Stimulated activated effector memory CD8-positive, alpha-beta T cell treated with anti-CD3 and anti-CD28 coated beads, Interleukin-12 subunit alpha, Interleukin-12 subunit beta, amount 100 ng/mL, for 72 hours (primary cell): ENCODE results near the gene MLH1.

Experiments
- ATAC-seq: fragments of 150-1000 bp; cut with Tn5 transposase; 2 replicates; pipeline ENCODE4 v1.10.0; 2021
- DNase-seq, 2 donors: peaks; one replicate each; pipeline ENCODE4 v3.0.0; 2021 to 2022; ENCODE audit warnings: low spot score in 2 of 2
- H3K27ac Mint-ChIP-seq: one replicate; pipeline ENCODE4 v1.8.0; 2022; ENCODE audit warnings: mild to moderate bottlenecking, mixed read lengths
- H3K36me3 Mint-ChIP-seq: one replicate; pipeline ENCODE4 v1.8.0; 2022; ENCODE audit warnings: mild to moderate bottlenecking, mixed read lengths
- H3K4me1 Mint-ChIP-seq: one replicate; pipeline ENCODE4 v1.8.0; 2022; ENCODE audit warnings: mixed read lengths
- H3K4me3 Mint-ChIP-seq: one replicate; pipeline ENCODE4 v1.8.0; 2022; ENCODE audit warnings: mild to moderate bottlenecking, mixed read lengths
- H3K9me3 Mint-ChIP-seq: one replicate; pipeline ENCODE4 v1.8.0; 2022; ENCODE audit warnings: mixed read lengths

Gene MLH1

DNA sequence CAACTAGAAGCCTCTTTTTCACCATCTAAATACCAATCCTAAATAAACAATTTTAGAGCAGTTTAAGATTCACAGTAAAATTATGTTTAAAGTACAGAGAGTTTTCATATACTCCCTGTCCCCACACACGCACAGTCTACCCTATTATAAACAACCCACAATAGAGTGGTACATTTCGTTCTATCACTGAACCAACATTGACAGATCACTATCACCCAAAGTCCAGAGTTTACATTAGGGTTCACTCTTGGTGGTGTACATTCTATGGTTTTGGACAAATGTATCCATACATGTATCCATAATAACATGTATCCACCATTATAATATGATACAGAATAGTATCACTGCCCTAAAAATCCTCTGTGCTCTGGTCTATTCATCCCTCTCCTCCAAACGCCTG, 89.0 kb downstream of the MLH1 start:
- Mint-ChIP-seq H3K36me3 (peaks cover 60% of the 10 kb centered on the region), H3K27ac (no peak overlapping the region), H3K4me1 (no peaks in the 10 kb centered on the region), H3K9me3 (no peaks in the 10 kb centered on the region), H3K4me3 (no peak overlapping the region)
- no peak for DNase-seq
- ATAC-seq, result no peak

DNA sequence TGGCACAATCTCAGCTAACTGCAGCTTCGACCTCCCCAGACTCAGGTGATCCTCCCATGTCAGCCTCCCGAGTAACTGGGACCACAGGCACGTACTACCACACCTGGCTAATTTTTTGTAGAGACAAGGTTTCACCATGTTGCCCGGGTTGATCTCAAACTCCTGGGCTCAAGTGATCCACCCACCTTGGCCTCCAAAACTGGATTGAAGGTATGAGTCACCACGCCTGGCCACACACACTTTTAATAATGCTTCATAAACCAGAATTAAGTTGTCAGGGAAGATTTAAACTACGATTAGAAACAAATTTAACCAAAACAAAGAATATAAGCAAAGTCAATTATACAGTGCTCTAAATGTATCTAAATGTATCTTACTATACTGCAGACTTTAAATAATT, 93.6 kb downstream of the MLH1 start:
- no peak overlapping the region for H3K4me3 Mint-ChIP-seq
- no peaks in the 10 kb centered on the region for H3K9me3 Mint-ChIP-seq
- no peak for ATAC-seq
- DNase-seq, result no peak
- peaks cover 48% of the 10 kb centered on the region for H3K36me3 Mint-ChIP-seq
- H3K27ac Mint-ChIP-seq, result no peak overlapping the region
- no peaks in the 10 kb centered on the region for H3K4me1 Mint-ChIP-seq

- Mint-ChIP-seq H3K4me1 (no peaks in the 10 kb centered on the region), H3K36me3 (peaks cover 41% of the 10 kb centered on the region), H3K27ac (no peak overlapping the region), H3K4me3 (no peak overlapping the region), H3K9me3 (no peaks in the 10 kb centered on the region)
- ATAC-seq (no peak), DNase-seq (no peak)
Observed at GRCh38 chr3:37087870-37088269, 94.6 kb downstream of the MLH1 start.

DNA sequence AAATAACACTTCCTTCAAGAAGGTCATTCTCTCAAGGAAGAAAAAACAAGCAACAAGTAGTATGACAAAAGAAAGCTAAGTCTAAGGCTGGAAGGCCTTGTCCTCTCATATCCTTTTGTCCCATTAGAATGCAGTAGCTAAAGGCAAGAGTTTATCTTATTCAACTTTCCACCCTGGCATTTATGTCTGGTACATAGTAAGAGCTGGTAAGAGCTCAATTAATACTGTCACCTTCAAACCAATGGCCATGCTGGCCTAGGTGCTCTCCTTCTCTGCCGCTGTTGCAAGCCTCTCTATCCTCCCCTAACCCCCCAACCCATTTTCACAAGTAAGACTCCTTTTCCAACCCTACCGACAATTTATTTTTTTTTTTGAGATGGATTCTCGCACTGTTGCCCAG, 99.2 kb downstream of the MLH1 start:
- Mint-ChIP-seq H3K4me1 (no peaks in the 10 kb centered on the region), H3K36me3 (peaks cover 31% of the 10 kb centered on the region), H3K9me3 (no peaks in the 10 kb centered on the region), H3K4me3 (no peak overlapping the region), H3K27ac (peak overlapping the region; percentile 2)
- ATAC-seq, result no peak
- no peak for DNase-seq

DNA sequence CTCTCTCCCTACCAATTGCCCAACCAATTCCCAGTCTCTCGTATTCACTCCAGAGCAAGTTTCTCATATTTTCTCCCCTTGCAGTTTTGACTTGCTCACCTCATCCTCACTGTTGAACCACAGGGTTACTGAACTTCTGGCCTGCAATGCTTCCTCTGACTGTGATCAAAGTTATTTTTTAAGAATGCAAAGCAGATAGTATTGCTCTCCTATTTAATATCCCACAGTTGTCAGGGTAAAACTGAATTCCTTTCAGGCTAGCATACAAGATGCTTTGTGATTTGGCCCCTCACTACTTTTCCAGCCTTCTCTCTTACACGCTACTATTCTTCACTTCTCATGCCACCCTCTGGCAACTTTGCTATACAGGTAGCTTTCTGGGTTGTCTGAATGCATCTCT, 100.2 kb downstream of the MLH1 start:
- Mint-ChIP-seq H3K4me1 (no peaks in the 10 kb centered on the region), H3K4me3 (no peak overlapping the region), H3K9me3 (no peaks in the 10 kb centered on the region), H3K27ac (peak overlapping the region; percentile 2), H3K36me3 (peaks cover 28% of the 10 kb centered on the region)
- ATAC-seq (no peak), DNase-seq (no peak)

DNA sequence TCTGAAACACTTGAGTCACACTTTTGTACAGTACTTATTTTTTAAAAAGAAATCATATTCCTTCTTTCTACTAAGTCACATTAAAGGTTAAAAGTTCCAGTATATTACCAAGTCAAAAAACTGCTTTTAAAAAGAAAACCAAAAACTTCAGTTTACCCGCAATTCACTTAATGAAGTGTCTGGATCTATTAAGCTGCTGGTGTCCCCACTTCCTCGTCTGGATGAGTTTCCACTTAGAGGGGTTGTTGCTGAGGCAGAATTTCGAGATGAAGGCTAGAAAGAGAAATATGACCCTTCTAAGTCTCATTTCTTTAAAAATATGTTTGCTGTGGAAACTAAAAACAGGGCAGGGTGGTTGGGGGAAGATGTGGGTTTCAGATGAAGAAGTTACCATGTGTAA, 101.3 kb downstream of the MLH1 start:
- Mint-ChIP-seq H3K27ac (no peak overlapping the region), H3K36me3 (peaks cover 23% of the 10 kb centered on the region), H3K4me3 (no peak overlapping the region), H3K9me3 (no peaks in the 10 kb centered on the region), H3K4me1 (no peaks in the 10 kb centered on the region)
- no peak for DNase-seq
- ATAC-seq, result no peak

DNA sequence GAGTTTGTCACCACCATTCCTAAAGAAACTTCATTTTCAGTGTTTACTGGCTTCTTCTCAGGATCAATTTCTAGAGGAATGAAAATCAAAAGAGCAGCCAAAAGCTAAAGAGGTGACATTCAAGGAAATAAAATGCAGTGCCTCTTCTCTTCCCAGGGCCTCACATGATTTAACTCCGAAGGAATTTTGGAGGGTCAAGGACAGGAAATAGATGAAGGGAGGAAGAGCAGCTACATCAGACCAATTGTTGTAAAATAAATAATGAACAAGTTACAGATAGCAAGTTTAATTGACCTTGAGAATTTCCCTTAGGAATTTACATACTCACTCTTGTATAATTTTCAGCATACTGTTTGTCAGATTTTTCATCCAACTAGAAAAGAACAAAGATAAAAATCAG, 103.0 kb downstream of the MLH1 start:
- ATAC-seq (no peak), DNase-seq (no peak)
- Mint-ChIP-seq H3K4me1 (no peaks in the 10 kb centered on the region), H3K4me3 (no peak overlapping the region), H3K36me3 (peaks cover 21% of the 10 kb centered on the region), H3K9me3 (no peaks in the 10 kb centered on the region), H3K27ac (no peak overlapping the region)

DNA sequence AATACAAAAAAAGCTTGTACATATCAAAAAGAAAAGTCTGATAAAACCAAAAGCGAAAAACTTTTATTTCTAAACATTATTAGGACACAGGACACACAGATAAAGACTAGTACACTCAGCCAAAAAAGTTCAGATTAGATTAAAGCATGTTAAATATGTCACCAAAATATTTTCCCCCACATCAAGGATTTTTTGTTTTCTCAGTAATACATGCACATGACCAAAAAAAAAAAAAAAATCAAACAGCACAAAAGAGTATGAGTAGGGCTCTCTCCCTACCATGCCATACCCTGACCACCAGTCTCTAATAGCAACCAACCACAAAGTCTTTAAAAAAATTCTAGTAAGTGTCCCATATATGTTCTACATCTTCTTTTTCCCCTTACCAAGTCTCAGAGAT, 103.7 kb downstream of the MLH1 start:
- H3K27ac Mint-ChIP-seq, result peak overlapping the region; percentile 3
- no peak for ATAC-seq
- no peak overlapping the region for H3K4me3 Mint-ChIP-seq
- H3K36me3 Mint-ChIP-seq, result peaks cover 24% of the 10 kb centered on the region
- no peaks in the 10 kb centered on the region for H3K4me1 Mint-ChIP-seq
- H3K9me3 Mint-ChIP-seq, result no peaks in the 10 kb centered on the region
- no peak for DNase-seq

GRCh38 chr3:37097776-37098175, 104.5 kb downstream of the MLH1 start:
- Mint-ChIP-seq H3K4me3 (no peak overlapping the region), H3K27ac (peak overlapping the region; percentile 3), H3K36me3 (peaks cover 28% of the 10 kb centered on the region), H3K4me1 (no peaks in the 10 kb centered on the region), H3K9me3 (no peaks in the 10 kb centered on the region)
- no peak for DNase-seq
- ATAC-seq, result no peak

DNA sequence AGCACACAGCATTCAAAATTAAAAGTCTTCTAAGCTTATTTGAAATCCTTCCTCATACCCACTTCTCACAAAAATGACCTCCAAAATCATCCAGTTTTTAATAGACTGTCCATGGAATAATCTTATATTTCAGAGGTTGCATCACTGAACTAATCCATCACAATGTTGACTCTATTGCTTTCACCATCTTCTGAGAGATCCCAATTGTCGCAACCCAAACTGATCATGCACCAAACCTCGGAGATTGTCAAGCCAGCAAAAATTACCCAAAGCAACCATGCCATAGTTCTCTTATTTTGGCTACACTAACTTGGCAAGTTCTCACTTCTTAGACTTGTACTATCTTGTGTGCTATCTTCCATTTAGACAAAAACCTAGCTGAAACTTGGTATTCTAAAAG, 105.6 kb downstream of the MLH1 start:
- Mint-ChIP-seq H3K27ac (no peak overlapping the region), H3K4me1 (no peaks in the 10 kb centered on the region), H3K9me3 (no peaks in the 10 kb centered on the region), H3K4me3 (no peak overlapping the region), H3K36me3 (peaks cover 21% of the 10 kb centered on the region)
- DNase-seq, result no peak
- ATAC-seq, result no peak

GRCh38 chr3:37099469-37099868, 106.2 kb downstream of the MLH1 start:
- no peaks in the 10 kb centered on the region for H3K9me3 Mint-ChIP-seq
- no peak overlapping the region for H3K27ac Mint-ChIP-seq
- ATAC-seq (no peak), DNase-seq (no peak)
- H3K36me3 Mint-ChIP-seq, result peaks cover 19% of the 10 kb centered on the region
- H3K4me1 Mint-ChIP-seq, result no peaks in the 10 kb centered on the region
- no peak overlapping the region for H3K4me3 Mint-ChIP-seq

DNA sequence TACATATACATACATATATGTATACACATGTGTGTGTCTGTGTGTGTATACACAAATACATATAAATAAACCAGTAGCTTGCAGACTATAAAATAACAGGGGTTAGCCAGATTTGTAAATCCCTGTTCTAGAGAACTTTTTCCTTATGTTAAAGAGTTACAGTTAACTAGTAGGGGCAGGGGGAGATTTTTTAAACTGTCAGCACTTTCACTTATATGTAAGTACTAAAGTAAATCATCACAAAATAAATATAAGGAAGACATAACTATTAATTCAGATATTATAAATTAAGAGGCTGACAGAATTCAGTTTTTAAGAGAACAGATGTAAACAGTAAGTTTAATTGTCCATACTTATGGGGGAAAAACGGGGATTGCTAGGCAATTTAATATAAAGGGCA, 107.1 kb downstream of the MLH1 start:
- no peaks in the 10 kb centered on the region for H3K4me1 Mint-ChIP-seq
- H3K4me3 Mint-ChIP-seq, result no peak overlapping the region
- H3K9me3 Mint-ChIP-seq, result no peaks in the 10 kb centered on the region
- H3K27ac Mint-ChIP-seq, result no peak overlapping the region
- peaks cover 14% of the 10 kb centered on the region for H3K36me3 Mint-ChIP-seq
- ATAC-seq, result no peak
- DNase-seq, result no peak
